ENCODE results near the gene GABBR2.
"Not testable (repeated sequence)": the region's sequence is repeated elsewhere in the genome, so short reads cannot be mapped to it uniquely, and the experiment has no call there.

GABBR2 gene

GRCh38 chr9:98465799-98466198, 242.9 kb downstream of the GABBR2 start:
- no peak for DNase-seq
- Histone ChIP-seq H3K4me1 (ENCODE audit: control insufficient read depth in 1 of 2, insufficient read depth in 2 of 2, low read length in 2 of 2) (no peaks in the 10 kb centered on the region), H3K23ac (ENCODE audit: low read length) (no peak overlapping the region), H3K4me3 (ENCODE audit: low read depth, low read length) (no peak overlapping the region), H4K12ac (ENCODE audit: low read depth, low read length) (no peak overlapping the region), H3K4me2 (ENCODE audit: low read length) (no peak overlapping the region), H2BK5ac (ENCODE audit: low read depth, low read length, poor library complexity) (no peak overlapping the region), H4K8ac (ENCODE audit: low read depth, low read length) (no peak overlapping the region), H3K79me1 (ENCODE audit: low read length) (no peaks in the 10 kb centered on the region), H3K9ac (ENCODE audit: low read length) (peak overlapping the region; percentile 47), H2AFZ (ENCODE audit: insufficient read depth, low read length, poor library complexity) (no peak overlapping the region), H2AK5ac (ENCODE audit: low read length) (no peak overlapping the region), H3K36me3 (ENCODE audit: control insufficient read depth in 1 of 2, insufficient read depth in 2 of 2, low read length in 2 of 2) (no peaks in the 10 kb centered on the region), H3K4ac (ENCODE audit: low read depth, low read length) (no peak overlapping the region), H4K91ac (ENCODE audit: low read depth, low read length) (no peak overlapping the region), H3K27me3 (ENCODE audit: insufficient read depth, low read length) (no peaks in the 10 kb centered on the region), H3K14ac (ENCODE audit: low read length) (no peak overlapping the region), H3K27ac (ENCODE audit: low read depth, low read length) (no peak overlapping the region), H2BK12ac (ENCODE audit: low read length) (no peak overlapping the region), H3K18ac (ENCODE audit: low read length) (no peak overlapping the region), H3K9me3 (ENCODE audit: insufficient read depth, low read depth, low read length) (peaks cover 11% of the 10 kb centered on the region), H2BK120ac (ENCODE audit: insufficient read depth, low read length, poor library complexity) (no peak overlapping the region), H3K79me2 (ENCODE audit: control insufficient read depth, insufficient read depth, low read length, poor library complexity) (no peaks in the 10 kb centered on the region)
- WGBS (ENCODE audit: extremely low coverage, insufficient coverage, insufficient read length): no CpG with 5 or more reads among the region's 5 CpGs

- not testable (repeated sequence) for H3K18ac ChIP-seq (ENCODE audit: low read length); H3K4me1 ChIP-seq (ENCODE audit: control insufficient read depth in 1 of 2, insufficient read depth in 2 of 2, low read length in 2 of 2); H2AFZ ChIP-seq (ENCODE audit: insufficient read depth, low read length, poor library complexity); H2BK5ac ChIP-seq (ENCODE audit: low read depth, low read length, poor library complexity); H3K4me3 ChIP-seq (ENCODE audit: low read depth, low read length); H3K14ac ChIP-seq (ENCODE audit: low read length); H3K9ac ChIP-seq (ENCODE audit: low read length); H4K91ac ChIP-seq (ENCODE audit: low read depth, low read length); H3K79me1 ChIP-seq (ENCODE audit: low read length); H3K27ac ChIP-seq (ENCODE audit: low read depth, low read length); H3K79me2 ChIP-seq (ENCODE audit: control insufficient read depth, insufficient read depth, low read length, poor library complexity); H4K8ac ChIP-seq (ENCODE audit: low read depth, low read length); H3K4ac ChIP-seq (ENCODE audit: low read depth, low read length); H2BK12ac ChIP-seq (ENCODE audit: low read length); H2AK5ac ChIP-seq (ENCODE audit: low read length); H4K12ac ChIP-seq (ENCODE audit: low read depth, low read length); DNase-seq; H2BK120ac ChIP-seq (ENCODE audit: insufficient read depth, low read length, poor library complexity); H3K23ac ChIP-seq (ENCODE audit: low read length); H3K36me3 ChIP-seq (ENCODE audit: control insufficient read depth in 1 of 2, insufficient read depth in 2 of 2, low read length in 2 of 2); H3K27me3 ChIP-seq (ENCODE audit: insufficient read depth, low read length); H3K4me2 ChIP-seq (ENCODE audit: low read length)
- WGBS (ENCODE audit: extremely low coverage, insufficient coverage, insufficient read length): no CpG with 5 or more reads among the region's 30 CpGs
- peaks cover 13% of the 10 kb centered on the region for H3K9me3 ChIP-seq (ENCODE audit: insufficient read depth, low read depth, low read length)
Observed at GRCh38 chr9:98464156-98464690, 244.5 kb downstream of the GABBR2 start.

- no peak overlapping the region for H3K9ac ChIP-seq (ENCODE audit: low read length)
- DNase-seq: no peak
- no CpG with 5 or more reads among the region's 2 CpGs for WGBS (ENCODE audit: extremely low coverage, insufficient coverage, insufficient read length)
- peaks cover 11% of the 10 kb centered on the region for H3K9me3 ChIP-seq (ENCODE audit: insufficient read depth, low read depth, low read length)
- H3K79me1 ChIP-seq (ENCODE audit: low read length): no peaks in the 10 kb centered on the region
- H3K23ac ChIP-seq (ENCODE audit: low read length): no peak overlapping the region
- no peak overlapping the region for H2BK5ac ChIP-seq (ENCODE audit: low read depth, low read length, poor library complexity)
- H3K4ac ChIP-seq (ENCODE audit: low read depth, low read length): no peak overlapping the region
- H3K4me2 ChIP-seq (ENCODE audit: low read length): no peak overlapping the region
- no peaks in the 10 kb centered on the region for H3K79me2 ChIP-seq (ENCODE audit: control insufficient read depth, insufficient read depth, low read length, poor library complexity)
- no peak overlapping the region for H4K91ac ChIP-seq (ENCODE audit: low read depth, low read length)
- no peak overlapping the region for H2AK5ac ChIP-seq (ENCODE audit: low read length)
- no peak overlapping the region for H2AFZ ChIP-seq (ENCODE audit: insufficient read depth, low read length, poor library complexity)
- no peak overlapping the region for H4K12ac ChIP-seq (ENCODE audit: low read depth, low read length)
- no peak overlapping the region for H2BK12ac ChIP-seq (ENCODE audit: low read length)
- H3K4me1 ChIP-seq (ENCODE audit: control insufficient read depth in 1 of 2, insufficient read depth in 2 of 2, low read length in 2 of 2): no peaks in the 10 kb centered on the region
- no peak overlapping the region for H3K4me3 ChIP-seq (ENCODE audit: low read depth, low read length)
- no peaks in the 10 kb centered on the region for H3K36me3 ChIP-seq (ENCODE audit: control insufficient read depth in 1 of 2, insufficient read depth in 2 of 2, low read length in 2 of 2)
- H3K27ac ChIP-seq (ENCODE audit: low read depth, low read length): no peak overlapping the region
- H3K14ac ChIP-seq (ENCODE audit: low read length): no peak overlapping the region
- no peak overlapping the region for H2BK120ac ChIP-seq (ENCODE audit: insufficient read depth, low read length, poor library complexity)
- H3K18ac ChIP-seq (ENCODE audit: low read length): no peak overlapping the region
- H3K27me3 ChIP-seq (ENCODE audit: insufficient read depth, low read length): no peaks in the 10 kb centered on the region
- H4K8ac ChIP-seq (ENCODE audit: low read depth, low read length): no peak overlapping the region
Observed at GRCh38 chr9:98462310-98462709, 246.4 kb downstream of the GABBR2 start.

GRCh38 chr9:98460704-98461103, 248.0 kb downstream of the GABBR2 start:
- Histone ChIP-seq H3K9me3 (ENCODE audit: insufficient read depth, low read depth, low read length) (peaks cover 9% of the 10 kb centered on the region), H3K4me3 (ENCODE audit: low read depth, low read length) (no peak overlapping the region), H3K18ac (ENCODE audit: low read length) (no peak overlapping the region), H2AFZ (ENCODE audit: insufficient read depth, low read length, poor library complexity) (no peak overlapping the region), H3K4me1 (ENCODE audit: control insufficient read depth in 1 of 2, insufficient read depth in 2 of 2, low read length in 2 of 2) (no peaks in the 10 kb centered on the region), H3K14ac (ENCODE audit: low read length) (no peak overlapping the region), H2BK12ac (ENCODE audit: low read length) (no peak overlapping the region), H4K8ac (ENCODE audit: low read depth, low read length) (no peak overlapping the region), H2BK5ac (ENCODE audit: low read depth, low read length, poor library complexity) (no peak overlapping the region), H2AK5ac (ENCODE audit: low read length) (no peak overlapping the region), H2BK120ac (ENCODE audit: insufficient read depth, low read length, poor library complexity) (no peak overlapping the region), H3K9ac (ENCODE audit: low read length) (no peak overlapping the region), H3K36me3 (ENCODE audit: control insufficient read depth in 1 of 2, insufficient read depth in 2 of 2, low read length in 2 of 2) (no peaks in the 10 kb centered on the region), H3K4ac (ENCODE audit: low read depth, low read length) (no peak overlapping the region), H4K91ac (ENCODE audit: low read depth, low read length) (no peak overlapping the region), H3K4me2 (ENCODE audit: low read length) (no peak overlapping the region), H3K79me1 (ENCODE audit: low read length) (no peaks in the 10 kb centered on the region), H3K79me2 (ENCODE audit: control insufficient read depth, insufficient read depth, low read length, poor library complexity) (no peaks in the 10 kb centered on the region), H4K12ac (ENCODE audit: low read depth, low read length) (no peak overlapping the region), H3K27me3 (ENCODE audit: insufficient read depth, low read length) (no peaks in the 10 kb centered on the region), H3K23ac (ENCODE audit: low read length) (no peak overlapping the region), H3K27ac (ENCODE audit: low read depth, low read length) (no peak overlapping the region)
- no peak for DNase-seq

Measured in trophoblast cell (in vitro differentiated cells and primary cell).